Liver (tissue), 3 donors: ENCODE results near the gene TSPEAR.

Experiments used
- EGR1 ChIP-seq, 2 donors: IDR thresholded peaks; 2 replicates each; pipeline ENCODE4 v1.6.1; 2016 to 2018; ENCODE audit warnings: antibody characterized with exemption in 2 of 2, low read depth in 2 of 2
- FOXA1 ChIP-seq: IDR thresholded peaks from 2 replicates; pipeline ENCODE4 v1.6.1; 2016; ENCODE audit warnings: antibody characterized with exemption
- GABPA ChIP-seq, 2 donors: IDR thresholded peaks in 1 of 2; conservative IDR thresholded peaks in 1 of 2; 2 replicates each; pipeline ENCODE4 v1.6.1; 2016; ENCODE audit warnings: antibody characterized with exemption in 2 of 2, mild to moderate bottlenecking in 1 of 2, moderate library complexity in 1 of 2
- HNF4G ChIP-seq: IDR thresholded peaks from 2 replicates; pipeline ENCODE4 v1.6.1; 2016; ENCODE audit warnings: antibody characterized with exemption
- JUND ChIP-seq, 2 donors: IDR thresholded peaks; 2 replicates each; pipeline ENCODE4 v1.6.1; 2016; ENCODE audit warnings: antibody characterized with exemption in 2 of 2
- RAD21 ChIP-seq, 2 donors: IDR thresholded peaks; 2 replicates each; pipeline ENCODE4 v1.6.1; 2016; ENCODE audit warnings: antibody characterized with exemption in 2 of 2, mild to moderate bottlenecking in 2 of 2
- RXRA ChIP-seq, 2 donors: IDR thresholded peaks; 2 replicates each; pipeline ENCODE4 v1.6.1; 2017 to 2018; ENCODE audit warnings: antibody characterized with exemption in 2 of 2, mild to moderate bottlenecking in 1 of 2
- SP1 ChIP-seq: IDR thresholded peaks from 2 replicates; pipeline ENCODE4 v1.6.1; 2018; ENCODE audit warnings: antibody characterized with exemption, mild to moderate bottlenecking
- TAF1 ChIP-seq: conservative IDR thresholded peaks from 2 replicates; pipeline ENCODE4 v1.6.1; 2016; ENCODE audit warnings: antibody characterized with exemption, mild to moderate bottlenecking
- YY1 ChIP-seq: IDR thresholded peaks from 2 replicates; pipeline ENCODE4 v1.6.1; 2016; ENCODE audit warnings: antibody characterized with exemption, mild to moderate bottlenecking
- TF ChIP-seq, protein P1 (sequence below): IDR thresholded peaks from 2 replicates; pipeline ENCODE4 v1.6.1; 2016; ENCODE audit warnings: antibody characterized with exemption
- TF ChIP-seq, protein P2 (sequence below): fragments of 150-350 bp; IDR thresholded peaks from 2 replicates; pipeline ENCODE4 v1.5.1; 2017; ENCODE audit warnings: improper control_type of control experiment, low read depth, low read length; ENCODE audit not compliant: missing input control
- TF ChIP-seq, protein P3 (sequence below): IDR thresholded peaks from 2 replicates; pipeline ENCODE4 v1.6.1; 2016; ENCODE audit warnings: antibody characterized with exemption, mild to moderate bottlenecking
- TF ChIP-seq, protein P4 (sequence below): IDR thresholded peaks from 2 replicates; pipeline ENCODE4 v1.6.1; 2016; ENCODE audit warnings: antibody characterized with exemption
- donor health status: healthy.
- donor health status: healthy.

DNA sequence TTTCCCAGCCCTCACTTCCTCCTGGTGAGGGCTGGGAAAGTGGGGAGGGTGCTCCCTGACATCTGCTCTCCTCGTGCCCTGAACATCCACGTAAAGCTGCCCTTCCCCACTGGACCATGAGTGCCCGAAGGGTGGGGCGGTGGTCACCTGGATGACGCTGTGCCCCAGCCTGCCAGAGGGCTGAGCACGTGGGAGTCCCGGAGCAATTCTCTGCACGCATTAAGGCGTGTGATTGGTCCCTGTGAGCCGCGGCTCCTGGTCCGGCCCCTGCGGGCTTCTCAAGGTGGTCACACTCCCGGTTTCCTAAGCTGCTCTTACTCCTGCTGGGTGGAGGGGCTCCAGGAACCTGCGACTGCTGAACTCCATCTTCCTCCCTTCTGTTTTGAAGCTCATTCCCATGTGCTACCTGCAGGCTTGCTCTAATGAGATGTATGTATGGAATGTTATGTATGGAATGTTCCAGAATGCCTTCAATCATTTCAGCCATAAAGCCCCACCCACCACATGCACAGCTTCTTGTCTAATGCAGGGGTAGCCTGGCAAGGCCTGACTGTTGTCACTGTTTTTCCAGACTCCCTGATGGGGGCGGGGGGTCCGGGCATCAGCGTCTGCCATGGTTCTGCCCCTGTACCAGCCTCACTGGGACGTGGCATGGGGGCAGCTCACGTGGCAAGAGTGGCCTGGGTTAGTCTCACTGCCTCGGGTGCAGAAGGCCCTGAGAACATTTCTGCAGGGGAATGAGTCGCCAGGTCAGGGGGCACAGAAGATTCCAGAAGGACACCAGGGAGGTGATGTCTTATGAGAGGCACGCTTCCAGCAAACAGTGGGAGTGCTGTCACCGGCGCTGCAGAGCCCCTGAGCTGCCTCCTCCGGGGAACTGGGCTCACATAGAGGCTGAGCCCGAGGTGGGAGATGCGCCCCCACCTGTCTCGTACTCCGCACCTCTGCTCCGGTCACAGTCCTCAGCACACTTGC is 190.8 kb downstream of the TSPEAR start:
- TF ChIP-seq, protein P1, sequence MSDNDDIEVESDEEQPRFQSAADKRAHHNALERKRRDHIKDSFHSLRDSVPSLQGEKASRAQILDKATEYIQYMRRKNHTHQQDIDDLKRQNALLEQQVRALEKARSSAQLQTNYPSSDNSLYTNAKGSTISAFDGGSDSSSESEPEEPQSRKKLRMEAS: no peak
- TF ChIP-seq, protein P2, sequence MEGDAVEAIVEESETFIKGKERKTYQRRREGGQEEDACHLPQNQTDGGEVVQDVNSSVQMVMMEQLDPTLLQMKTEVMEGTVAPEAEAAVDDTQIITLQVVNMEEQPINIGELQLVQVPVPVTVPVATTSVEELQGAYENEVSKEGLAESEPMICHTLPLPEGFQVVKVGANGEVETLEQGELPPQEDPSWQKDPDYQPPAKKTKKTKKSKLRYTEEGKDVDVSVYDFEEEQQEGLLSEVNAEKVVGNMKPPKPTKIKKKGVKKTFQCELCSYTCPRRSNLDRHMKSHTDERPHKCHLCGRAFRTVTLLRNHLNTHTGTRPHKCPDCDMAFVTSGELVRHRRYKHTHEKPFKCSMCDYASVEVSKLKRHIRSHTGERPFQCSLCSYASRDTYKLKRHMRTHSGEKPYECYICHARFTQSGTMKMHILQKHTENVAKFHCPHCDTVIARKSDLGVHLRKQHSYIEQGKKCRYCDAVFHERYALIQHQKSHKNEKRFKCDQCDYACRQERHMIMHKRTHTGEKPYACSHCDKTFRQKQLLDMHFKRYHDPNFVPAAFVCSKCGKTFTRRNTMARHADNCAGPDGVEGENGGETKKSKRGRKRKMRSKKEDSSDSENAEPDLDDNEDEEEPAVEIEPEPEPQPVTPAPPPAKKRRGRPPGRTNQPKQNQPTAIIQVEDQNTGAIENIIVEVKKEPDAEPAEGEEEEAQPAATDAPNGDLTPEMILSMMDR: no peak
- TF ChIP-seq RXRA (IDR thresholded peaks at IDR 0.05) (no peak), FOXA1 (no peak), EGR1 (IDR thresholded peaks at IDR 0.05; ENCODE audit: low read depth in 2 of 2) (no peak), RAD21 (IDR thresholded peaks at IDR 0.05) (no peak), SP1 (no peak), TAF1 (no peak), YY1 (no peak), JUND (IDR thresholded peaks at IDR 0.05) (no peak), HNF4G (no peak), GABPA (IDR thresholded peaks at IDR 0.05 in 1 of 2, conservative IDR thresholded peaks at IDR 0.05 in 1 of 2) (no peak)
- TF ChIP-seq, protein P3, sequence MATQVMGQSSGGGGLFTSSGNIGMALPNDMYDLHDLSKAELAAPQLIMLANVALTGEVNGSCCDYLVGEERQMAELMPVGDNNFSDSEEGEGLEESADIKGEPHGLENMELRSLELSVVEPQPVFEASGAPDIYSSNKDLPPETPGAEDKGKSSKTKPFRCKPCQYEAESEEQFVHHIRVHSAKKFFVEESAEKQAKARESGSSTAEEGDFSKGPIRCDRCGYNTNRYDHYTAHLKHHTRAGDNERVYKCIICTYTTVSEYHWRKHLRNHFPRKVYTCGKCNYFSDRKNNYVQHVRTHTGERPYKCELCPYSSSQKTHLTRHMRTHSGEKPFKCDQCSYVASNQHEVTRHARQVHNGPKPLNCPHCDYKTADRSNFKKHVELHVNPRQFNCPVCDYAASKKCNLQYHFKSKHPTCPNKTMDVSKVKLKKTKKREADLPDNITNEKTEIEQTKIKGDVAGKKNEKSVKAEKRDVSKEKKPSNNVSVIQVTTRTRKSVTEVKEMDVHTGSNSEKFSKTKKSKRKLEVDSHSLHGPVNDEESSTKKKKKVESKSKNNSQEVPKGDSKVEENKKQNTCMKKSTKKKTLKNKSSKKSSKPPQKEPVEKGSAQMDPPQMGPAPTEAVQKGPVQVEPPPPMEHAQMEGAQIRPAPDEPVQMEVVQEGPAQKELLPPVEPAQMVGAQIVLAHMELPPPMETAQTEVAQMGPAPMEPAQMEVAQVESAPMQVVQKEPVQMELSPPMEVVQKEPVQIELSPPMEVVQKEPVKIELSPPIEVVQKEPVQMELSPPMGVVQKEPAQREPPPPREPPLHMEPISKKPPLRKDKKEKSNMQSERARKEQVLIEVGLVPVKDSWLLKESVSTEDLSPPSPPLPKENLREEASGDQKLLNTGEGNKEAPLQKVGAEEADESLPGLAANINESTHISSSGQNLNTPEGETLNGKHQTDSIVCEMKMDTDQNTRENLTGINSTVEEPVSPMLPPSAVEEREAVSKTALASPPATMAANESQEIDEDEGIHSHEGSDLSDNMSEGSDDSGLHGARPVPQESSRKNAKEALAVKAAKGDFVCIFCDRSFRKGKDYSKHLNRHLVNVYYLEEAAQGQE: no peak
- TF ChIP-seq, protein P4, sequence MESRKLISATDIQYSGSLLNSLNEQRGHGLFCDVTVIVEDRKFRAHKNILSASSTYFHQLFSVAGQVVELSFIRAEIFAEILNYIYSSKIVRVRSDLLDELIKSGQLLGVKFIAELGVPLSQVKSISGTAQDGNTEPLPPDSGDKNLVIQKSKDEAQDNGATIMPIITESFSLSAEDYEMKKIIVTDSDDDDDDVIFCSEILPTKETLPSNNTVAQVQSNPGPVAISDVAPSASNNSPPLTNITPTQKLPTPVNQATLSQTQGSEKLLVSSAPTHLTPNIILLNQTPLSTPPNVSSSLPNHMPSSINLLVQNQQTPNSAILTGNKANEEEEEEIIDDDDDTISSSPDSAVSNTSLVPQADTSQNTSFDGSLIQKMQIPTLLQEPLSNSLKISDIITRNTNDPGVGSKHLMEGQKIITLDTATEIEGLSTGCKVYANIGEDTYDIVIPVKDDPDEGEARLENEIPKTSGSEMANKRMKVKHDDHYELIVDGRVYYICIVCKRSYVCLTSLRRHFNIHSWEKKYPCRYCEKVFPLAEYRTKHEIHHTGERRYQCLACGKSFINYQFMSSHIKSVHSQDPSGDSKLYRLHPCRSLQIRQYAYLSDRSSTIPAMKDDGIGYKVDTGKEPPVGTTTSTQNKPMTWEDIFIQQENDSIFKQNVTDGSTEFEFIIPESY: no peak
